HepG2 (cell line): ENCODE data around the gene ELL. TPM values are rescaled to one million over a fixed set of nuclear protein-coding genes. Genes with fewer than 3 reads are reported as not detected.

Experiments
- ATAC-seq: fragments of 200-7000 bp; cut with Tn5 transposase; 3 replicates; pipeline ENCODE4 v1.9.1; 2020; ENCODE audit warnings: mild to moderate bottlenecking, moderate library complexity
- BruUV-seq: library from RNA; stranded (reverse); fragments of 400-500 nt; replicated peaks from 2 replicates; lab custom pipeline; 2021; lab: Mats Ljungman, UMichigan
- CTCF ChIA-PET: fragments of 300-600 bp; formaldehyde crosslinking; extraction: SDS; loops from one replicate; lab custom pipeline; 2021; ENCODE audit warnings: low total read pairs, inconsistent platforms, low intra/inter-chr PET ratio; lab: Yijun Ruan, JAX
- POLR2A ChIA-PET: fragments of 350-600 bp; sonication (Branson Sonifier 250); formaldehyde crosslinking; loops from one replicate; lab custom pipeline; 2020; ENCODE audit warnings: antibody characterized with exemption, inconsistent platforms; lab: Yijun Ruan, JAX
- DNase-seq: peaks from one replicate; pipeline ENCODE4 v3.0.0-alpha.2; 2015; ENCODE audit warnings: low spot score
- FAIRE-seq: peaks from 3 replicates; lab custom pipeline; 2011; peaks lifted over from hg19 to GRCh38; lab: Jason Lieb, UNC
- H2AFZ ChIP-seq: one replicate; pipeline ENCODE4 v1.6.1; 2011; ENCODE audit warnings: low read length, inconsistent platforms
- H3K27ac ChIP-seq: fragments of 300-600 bp; 3 replicates; pipeline ENCODE4 v1.8.0; 2011; ENCODE audit warnings: mixed run types, mild to moderate bottlenecking, mixed read lengths, low read length, inconsistent platforms; ENCODE audit not compliant: insufficient read depth; ENCODE audit errors: extremely low read length
- H3K27me3 ChIP-seq, 2 experiments: fragments of 200-600 bp in 1 of 2; 2 replicates in 1 of 2; 3 replicates in 1 of 2; pipeline versions ENCODE4 v1.6.0 to v1.8.0; 2011; ENCODE audit warnings: low read length in 2 of 2, mild to moderate bottlenecking in 2 of 2, moderate library complexity in 2 of 2, inconsistent platforms in 1 of 2; ENCODE audit not compliant: insufficient read depth in 2 of 2, control insufficient read depth in 1 of 2
- H3K36me3 ChIP-seq, 2 experiments: fragments of 200-600 bp in 1 of 2; replicated peaks in 1 of 2; 2 replicates in 1 of 2; 3 replicates in 1 of 2; pipeline versions ENCODE4 v1.5.1 to v1.8.0; 2011; ENCODE audit warnings: low read length in 2 of 2, inconsistent platforms in 1 of 2; ENCODE audit not compliant: insufficient read depth in 2 of 2, control insufficient read depth in 1 of 2
- H3K4me1 ChIP-seq: 2 replicates; pipeline ENCODE4 v1.5.1; 2012; ENCODE audit warnings: low read length, inconsistent platforms; ENCODE audit not compliant: insufficient read depth
- H3K4me2 ChIP-seq: 2 replicates; pipeline ENCODE4 v1.6.0; 2011; ENCODE audit warnings: low read depth, low read length, inconsistent platforms
- H3K4me3 ChIP-seq, 3 experiments: fragments of 200-600 bp in 1 of 3; sonication (generic), shearing (Covaris generic) in 1 of 3; replicated peaks in 1 of 3; 2 replicates each; pipeline ENCODE4 v1.5.1; 2011 to 2016; ENCODE audit warnings: low read length in 3 of 3, inconsistent platforms in 2 of 3, low read depth in 2 of 3, mild to moderate bottlenecking in 2 of 3, control low read depth in 1 of 3, mixed read lengths in 1 of 3; ENCODE audit not compliant: insufficient read depth in 1 of 3
- H3K79me2 ChIP-seq: one replicate; pipeline ENCODE4 v1.6.1; 2011; ENCODE audit warnings: low read length, inconsistent platforms; ENCODE audit not compliant: insufficient read depth
- H3K9ac ChIP-seq: 2 replicates; pipeline ENCODE4 v1.6.0; 2011; ENCODE audit warnings: mild to moderate bottlenecking, low read depth, low read length, inconsistent platforms; ENCODE audit not compliant: insufficient read depth
- H3K9me3 ChIP-seq: 2 replicates; pipeline ENCODE4 v1.5.1; 2012; ENCODE audit warnings: mild to moderate bottlenecking, low read length
- H4K20me1 ChIP-seq: 2 replicates; pipeline ENCODE4 v1.6.0; 2011; ENCODE audit warnings: inconsistent platforms, mild to moderate bottlenecking, low read length, moderate library complexity; ENCODE audit not compliant: insufficient read depth
- ARNT2 ChIP-seq: sonication (generic); formaldehyde crosslinking; IDR thresholded peaks from 2 replicates; pipeline ENCODE4 v1.8.0; 2022; ENCODE audit warnings: mild to moderate bottlenecking, low read depth, missing genetic modification reagents, moderate library complexity
- GTF2F1 ChIP-seq: fragments of 150-350 bp; IDR thresholded peaks from 2 replicates; pipeline ENCODE4 v1.6.1; 2014; ENCODE audit warnings: low read length
- HNRNPK ChIP-seq: fragments of 200-400 bp; formaldehyde crosslinking; IDR thresholded peaks from 2 replicates; pipeline ENCODE4 v1.6.1; 2018; ENCODE audit warnings: low read length, low read depth, moderate library complexity, mild to moderate bottlenecking; ENCODE audit not compliant: poor library complexity, severe bottlenecking
- MBD4 ChIP-seq: IDR thresholded peaks from 2 replicates; pipeline ENCODE4 v1.6.1; 2012; ENCODE audit warnings: low read length, inconsistent platforms, borderline replicate concordance
- MEIS2 ChIP-seq: sonication (generic); formaldehyde crosslinking; IDR thresholded peaks from 2 replicates; pipeline ENCODE4 v1.9.0; 2021; ENCODE audit warnings: mild to moderate bottlenecking, missing genetic modification reagents
- PHF8 ChIP-seq: sonication (generic); formaldehyde crosslinking; IDR thresholded peaks from 2 replicates; pipeline ENCODE4 v1.5.0; 2020; ENCODE audit warnings: missing genetic modification reagents
- SNAPC2 ChIP-seq: sonication (generic); formaldehyde crosslinking; IDR thresholded peaks from 2 replicates; pipeline ENCODE4 v1.8.1; 2022; ENCODE audit warnings: mild to moderate bottlenecking, missing genetic modification reagents
- SUZ12 ChIP-seq: fragments of 150-350 bp; IDR thresholded peaks from 2 replicates; pipeline ENCODE4 v1.6.1; 2014; ENCODE audit warnings: low read depth, low read length
- ZBTB3 ChIP-seq: sonication (generic); formaldehyde crosslinking; IDR thresholded peaks from 2 replicates; pipeline ENCODE4 v1.4.0; 2020; ENCODE audit warnings: low read depth, mild to moderate bottlenecking, moderate library complexity, missing genetic modification reagents, borderline replicate concordance
- ZBTB7A ChIP-seq: sonication (generic); formaldehyde crosslinking; IDR thresholded peaks from 2 replicates; pipeline ENCODE4 v1.8.0; 2022; ENCODE audit warnings: mild to moderate bottlenecking, missing genetic modification reagents
- ZFP82 ChIP-seq: sonication (generic); formaldehyde crosslinking; IDR thresholded peaks from 2 replicates; pipeline ENCODE4 v1.5.1; 2020; ENCODE audit warnings: mild to moderate bottlenecking, missing genetic modification reagents, borderline replicate concordance
- ZNF180 ChIP-seq: sonication (generic); formaldehyde crosslinking; IDR thresholded peaks from 2 replicates; pipeline ENCODE4 v1.4.0; 2020; ENCODE audit warnings: low read depth, missing genetic modification reagents, borderline replicate concordance
- ZNF225 ChIP-seq: sonication (generic); formaldehyde crosslinking; IDR thresholded peaks from 2 replicates; pipeline ENCODE4 v1.4.0; 2020; ENCODE audit warnings: mild to moderate bottlenecking, missing genetic modification reagents
- WGBS: methylation state at CpG from one replicate; pipeline ENCODE4 v1.1.6; 2017; ENCODE audit warnings: low lambda C conversion rate; 5-methylcytosine and 5-hydroxymethylcytosine counted together
- in situ Hi-C: cut with HindIII; loops from 2 replicates; pipeline ENCODE4 v1.10.0; 2017; ENCODE audit warnings: low pct_unique_long_range_greater_than_20kb; ENCODE audit not compliant: extremely low pct_ligation_motif_present
- intact Hi-C: fragments of 100-400 bp; cut with micrococcal nuclease; formaldehyde crosslinking; loops from one replicate; pipeline ENCODE4 v1.10.0; 2022; ENCODE audit not compliant: unreplicated experiment
- polyA plus RNA-seq, 8 experiments: library from polyadenylated mRNA; depleted of rRNA in 3 of 8; stranded (reverse) in 7 of 8; unstranded in 1 of 8; fragments of >200 nt; fragmentation: Illumina TruSeq in 4 of 8; extraction: Trizol in 4 of 8; gene quantifications; 2 replicates each; pipeline versions ENCODE4 v1.2.1 to v1.2.3, GENCODE V29; 2011 to 2016; ENCODE audit warnings: low read depth in 4 of 8, missing spikeins in 1 of 8, mixed read lengths in 1 of 8; ENCODE audit not compliant: insufficient read depth in 1 of 8
- total RNA-seq, 5 experiments: library from RNA; depleted of rRNA; stranded (reverse); fragments of >200 nt; fragmentation: Illumina TruSeq; extraction: Trizol; gene quantifications; 2 replicates each; pipeline ENCODE4 v1.2.3, GENCODE V29; 2016; ENCODE audit warnings: low read depth in 1 of 5
- TF ChIP-seq, protein P1 (sequence below): sonication (generic); formaldehyde crosslinking; IDR thresholded peaks from 2 replicates; pipeline ENCODE4 v1.5.1; 2020; ENCODE audit warnings: missing genetic modification reagents, mild to moderate bottlenecking, borderline replicate concordance
- TF ChIP-seq, protein P2 (sequence below): sonication (generic); formaldehyde crosslinking; IDR thresholded peaks from 2 replicates; pipeline ENCODE4 v1.9.0; 2021; ENCODE audit warnings: missing genetic modification reagents, mild to moderate bottlenecking, borderline replicate concordance
- TF ChIP-seq, protein P3 (sequence below): sonication (generic); formaldehyde crosslinking; IDR thresholded peaks from 2 replicates; pipeline ENCODE4 v1.8.0; 2022; ENCODE audit warnings: mild to moderate bottlenecking, missing genetic modification reagents; ENCODE audit not compliant: insufficient replicate concordance

Gene ELL
- total and polyA plus RNA-seq, 2 of the 13 experiments (the other 11 are each of a cell fraction or from before 2014, with no cell fraction given) = 3.7 to 5.4 TPM

DNA sequence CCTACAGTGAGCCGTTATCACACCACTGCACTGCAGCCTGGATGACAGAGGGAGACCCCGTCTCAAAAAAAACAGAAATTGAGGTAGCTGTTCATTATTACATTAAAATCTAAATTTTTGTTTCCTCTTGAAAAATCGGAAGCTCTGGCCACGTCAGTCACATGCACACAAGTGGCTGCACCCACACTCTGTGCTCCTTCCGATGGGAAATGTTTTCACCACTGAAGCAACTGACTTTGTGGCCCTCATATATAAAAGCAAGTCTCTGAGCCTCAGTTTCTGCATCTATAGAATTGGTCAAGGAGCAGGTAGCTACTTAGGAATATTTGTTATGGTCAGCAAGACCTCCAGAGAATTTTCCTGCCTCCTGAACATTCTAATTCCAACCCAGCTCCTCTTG lies 128.9 kb downstream of the ELL start:
- peaks cover 0 to 10% of the 10 kb centered on the region in 2 experiments; a peak in 3 of 5 replicates for H3K27me3 ChIP-seq
- H3K4me1 ChIP-seq = peaks cover 39% of the 10 kb centered on the region
- no peak for ATAC-seq
- DNase-seq = no peak
- H3K9me3 ChIP-seq = no peaks in the 10 kb centered on the region
- peaks cover 25% of the 10 kb centered on the region for H4K20me1 ChIP-seq
- no TSS peak for BruUV-seq
- CTCF ChIA-PET = no interaction called here
- no peak overlapping the region for H3K9ac ChIP-seq
- no peak overlapping the region for H3K4me3 ChIP-seq
- FAIRE-seq = no peak
- no peak overlapping the region for H3K27ac ChIP-seq
- H3K36me3 ChIP-seq = peaks cover 2 to 8% of the 10 kb centered on the region in 2 experiments; a peak in 3 of 5 replicates
- no peak overlapping the region for H2AFZ ChIP-seq
- no peak for TF ChIP-seq MEIS2 (CRISPR knock-in tag)
- TF ChIP-seq, protein P1, sequence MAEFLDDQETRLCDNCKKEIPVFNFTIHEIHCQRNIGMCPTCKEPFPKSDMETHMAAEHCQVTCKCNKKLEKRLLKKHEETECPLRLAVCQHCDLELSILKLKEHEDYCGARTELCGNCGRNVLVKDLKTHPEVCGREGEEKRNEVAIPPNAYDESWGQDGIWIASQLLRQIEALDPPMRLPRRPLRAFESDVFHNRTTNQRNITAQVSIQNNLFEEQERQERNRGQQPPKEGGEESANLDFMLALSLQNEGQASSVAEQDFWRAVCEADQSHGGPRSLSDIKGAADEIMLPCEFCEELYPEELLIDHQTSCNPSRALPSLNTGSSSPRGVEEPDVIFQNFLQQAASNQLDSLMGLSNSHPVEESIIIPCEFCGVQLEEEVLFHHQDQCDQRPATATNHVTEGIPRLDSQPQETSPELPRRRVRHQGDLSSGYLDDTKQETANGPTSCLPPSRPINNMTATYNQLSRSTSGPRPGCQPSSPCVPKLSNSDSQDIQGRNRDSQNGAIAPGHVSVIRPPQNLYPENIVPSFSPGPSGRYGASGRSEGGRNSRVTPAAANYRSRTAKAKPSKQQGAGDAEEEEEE = no peak
- TF ChIP-seq ZBTB3 (CRISPR knock-in tag) = no peak
- no peak for TF ChIP-seq PHF8 (CRISPR knock-in tag)
- TF ChIP-seq, protein P2, sequence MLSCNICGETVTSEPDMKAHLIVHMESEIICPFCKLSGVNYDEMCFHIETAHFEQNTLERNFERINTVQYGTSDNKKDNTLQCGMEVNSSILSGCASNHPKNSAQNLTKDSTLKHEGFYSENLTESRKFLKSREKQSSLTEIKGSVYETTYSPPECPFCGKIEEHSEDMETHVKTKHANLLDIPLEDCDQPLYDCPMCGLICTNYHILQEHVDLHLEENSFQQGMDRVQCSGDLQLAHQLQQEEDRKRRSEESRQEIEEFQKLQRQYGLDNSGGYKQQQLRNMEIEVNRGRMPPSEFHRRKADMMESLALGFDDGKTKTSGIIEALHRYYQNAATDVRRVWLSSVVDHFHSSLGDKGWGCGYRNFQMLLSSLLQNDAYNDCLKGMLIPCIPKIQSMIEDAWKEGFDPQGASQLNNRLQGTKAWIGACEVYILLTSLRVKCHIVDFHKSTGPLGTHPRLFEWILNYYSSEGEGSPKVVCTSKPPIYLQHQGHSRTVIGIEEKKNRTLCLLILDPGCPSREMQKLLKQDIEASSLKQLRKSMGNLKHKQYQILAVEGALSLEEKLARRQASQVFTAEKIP = no peak
- TF ChIP-seq ZBTB7A (CRISPR knock-in tag) = no peak
- no peak for TF ChIP-seq GTF2F1
- TF ChIP-seq ARNT2 (CRISPR knock-in tag) = no peak
- no peak for TF ChIP-seq SNAPC2
- no peak for TF ChIP-seq HNRNPK
- TF ChIP-seq, protein P3, sequence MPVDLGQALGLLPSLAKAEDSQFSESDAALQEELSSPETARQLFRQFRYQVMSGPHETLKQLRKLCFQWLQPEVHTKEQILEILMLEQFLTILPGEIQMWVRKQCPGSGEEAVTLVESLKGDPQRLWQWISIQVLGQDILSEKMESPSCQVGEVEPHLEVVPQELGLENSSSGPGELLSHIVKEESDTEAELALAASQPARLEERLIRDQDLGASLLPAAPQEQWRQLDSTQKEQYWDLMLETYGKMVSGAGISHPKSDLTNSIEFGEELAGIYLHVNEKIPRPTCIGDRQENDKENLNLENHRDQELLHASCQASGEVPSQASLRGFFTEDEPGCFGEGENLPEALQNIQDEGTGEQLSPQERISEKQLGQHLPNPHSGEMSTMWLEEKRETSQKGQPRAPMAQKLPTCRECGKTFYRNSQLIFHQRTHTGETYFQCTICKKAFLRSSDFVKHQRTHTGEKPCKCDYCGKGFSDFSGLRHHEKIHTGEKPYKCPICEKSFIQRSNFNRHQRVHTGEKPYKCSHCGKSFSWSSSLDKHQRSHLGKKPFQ (CRISPR knock-in tag) = no peak
- no peak for TF ChIP-seq ZNF180 (CRISPR knock-in tag)
- no peak for TF ChIP-seq MBD4
- no peak for TF ChIP-seq ZNF225 (CRISPR knock-in tag)
- TF ChIP-seq SUZ12 = no peak
- TF ChIP-seq ZFP82 (CRISPR knock-in tag) = no peak
- TF ChIP-seq, all 625 proteins: peak for 0
- H3K79me2 ChIP-seq = no peaks in the 10 kb centered on the region
- in situ Hi-C loops = no loop called here
- 85% methylated on average over 5 of the region's 5 CpGs for WGBS
- POLR2A ChIA-PET = interaction anchor here (1.5 to 14.3 kb wide), 2 partner anchors 13 to 26 kb away, joined by 3 to 514 read pairs; no protein-coding TSS in a partner anchor
- H3K4me2 ChIP-seq = no peak overlapping the region
- intact Hi-C loops = no loop called here
